Measurements from ENCODE around the gene DAB1.

- TF ChIP-seq POLR2A (IDR thresholded peaks at IDR 0.05) = no peak
- no peak for TF ChIP-seq EP300 (IDR thresholded peaks at IDR 0.05)
- TF ChIP-seq CTCF (IDR thresholded peaks at IDR 0.05) = no peak
- TF ChIP-seq POLR2AphosphoS5 (IDR thresholded peaks at IDR 0.05) = no peak
Measured at GRCh38 chr1:57204091-57204490, 219.8 kb downstream of the DAB1 start.

Data from upper lobe of left lung (tissue), 4 donors.